ENCODE results near the gene GSTO2. TPM values are rescaled to one million over a fixed set of nuclear protein-coding genes. Genes with fewer than 3 reads are reported as not detected.

GSTO2 gene
- total and polyA plus RNA-seq, 10 of the 15 experiments (the other 5 are each of a cell fraction or from before 2014, with no cell fraction given), result 0.16 to 0.86 (median 0.46) TPM

- H3K36me3 ChIP-seq (ENCODE audit: control insufficient read depth in 2 of 2, insufficient read depth in 2 of 2, low read length in 1 of 2), result peaks cover 4 to 10% of the 10 kb centered on the region in 2 experiments; a peak in 3 of 4 replicates
- in situ Hi-C loops (cut with MboI), result no loop called here
- no peak overlapping the region; the same call in 1 of the 2 replicates for H3K27ac ChIP-seq (ENCODE audit: control insufficient read depth, insufficient read depth)
- H3K4me1 ChIP-seq (ENCODE audit: control insufficient read depth, insufficient read depth, low read length), result peaks cover 30% of the 10 kb centered on the region
- POLR2A ChIA-PET, result interaction anchor here (1.0 to 1.4 kb wide), 3 partner anchors 11 to 18 kb away, joined by 3 to 4 read pairs (median 3); no protein-coding TSS in a partner anchor
- SMC1A ChIA-PET (ENCODE audit: uncharacterized antibody, unreplicated experiment), result interaction anchor here (0.7 to 3.3 kb wide), 7 partner anchors 14 to 49 kb away, joined by 3 to 13 read pairs (median 5); partner anchors contain the start of gene ITPRIP
- H2AFZ ChIP-seq (ENCODE audit: control insufficient read depth, low read depth, low read length), result no peak overlapping the region
- H3K9ac ChIP-seq (ENCODE audit: control insufficient read depth, insufficient read depth, low read length), result no peak overlapping the region
- H3K27me3 ChIP-seq (replicated peaks in 1 of 2; ENCODE audit: control insufficient read depth in 2 of 2, insufficient read depth in 2 of 2, low read length in 1 of 2), result no peaks in the 10 kb centered on the region
- FAIRE-seq (no peak), DNase-seq (ENCODE audit: low read depth, low spot score) (no peak), ATAC-seq (peak; percentile 66)
- peak overlapping the region; percentile 12; the same call in 1 of the 2 replicates for H3K4me2 ChIP-seq (ENCODE audit: control insufficient read depth, insufficient read depth)
- whole genome bisulfite sequencing (ENCODE audit: insufficient coverage, insufficient replicate concordance, low lambda C conversion rate, missing lambda C conversion rate), result 36% methylated on average over 7 of the region's 7 CpGs
- no peaks in the 10 kb centered on the region for H3K9me3 ChIP-seq (replicated peaks; ENCODE audit: control insufficient read depth, insufficient read depth, low read length)
- H4K20me1 ChIP-seq (ENCODE audit: control insufficient read depth, insufficient read depth), result 0 out of 2 replicates have a peak, but pooled peaks cover 8% of the 10 kb centered on the region
- TF ChIP-seq NR2F1 (conservative IDR thresholded peaks at IDR 0.05) (no peak), EP300 (IDR thresholded peaks at IDR 0.05; ENCODE audit: borderline replicate concordance in 1 of 2, control insufficient read depth in 1 of 2, low read depth in 2 of 2, low read length in 2 of 2) (no peak), RCOR1 (conservative IDR thresholded peaks at IDR 0.05; ENCODE audit: low read depth, low read length) (no peak), STAT1 (conservative IDR thresholded peaks at IDR 0.05) (no peak), CEBPZ (IDR thresholded peaks at IDR 0.05; ENCODE audit: low read depth, low read length) (no peak), KDM1A (IDR thresholded peaks at IDR 0.05; ENCODE audit: borderline replicate concordance) (no peak), PAX5 (IDR thresholded peaks at IDR 0.05; ENCODE audit: borderline replicate concordance, low read depth, low read length) (no peak), IRF4 (IDR thresholded peaks at IDR 0.05; ENCODE audit: low read depth, low read length) (no peak)
- TF ChIP-seq, protein P1, sequence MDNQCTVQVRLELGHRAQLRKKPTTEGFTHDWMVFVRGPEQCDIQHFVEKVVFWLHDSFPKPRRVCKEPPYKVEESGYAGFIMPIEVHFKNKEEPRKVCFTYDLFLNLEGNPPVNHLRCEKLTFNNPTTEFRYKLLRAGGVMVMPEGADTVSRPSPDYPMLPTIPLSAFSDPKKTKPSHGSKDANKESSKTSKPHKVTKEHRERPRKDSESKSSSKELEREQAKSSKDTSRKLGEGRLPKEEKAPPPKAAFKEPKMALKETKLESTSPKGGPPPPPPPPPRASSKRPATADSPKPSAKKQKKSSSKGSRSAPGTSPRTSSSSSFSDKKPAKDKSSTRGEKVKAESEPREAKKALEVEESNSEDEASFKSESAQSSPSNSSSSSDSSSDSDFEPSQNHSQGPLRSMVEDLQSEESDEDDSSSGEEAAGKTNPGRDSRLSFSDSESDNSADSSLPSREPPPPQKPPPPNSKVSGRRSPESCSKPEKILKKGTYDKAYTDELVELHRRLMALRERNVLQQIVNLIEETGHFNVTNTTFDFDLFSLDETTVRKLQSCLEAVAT (IDR thresholded peaks at IDR 0.05), result no peak
- H3K4me3 ChIP-seq, result no peak overlapping the region; the same call in 1 of the 2 replicates
- BruUV-seq (replicated peaks), result no TSS peak
- peaks cover 22% of the 10 kb centered on the region for H3K79me2 ChIP-seq (ENCODE audit: control insufficient read depth, insufficient read depth, low read length)
- intact Hi-C loops (cut with micrococcal nuclease; ENCODE audit: unreplicated experiment), result no loop called here
- RAD21 ChIA-PET (ENCODE audit: unreplicated experiment), result interaction anchor here (0.8 to 1.2 kb wide), 3 partner anchors 16 to 29 kb away, joined by 3 to 5 read pairs (median 4); partner anchors contain the start of gene ITPRIP
- CTCF ChIA-PET, result interaction anchor here (1.0 to 3.2 kb wide), 6 partner anchors 16 to 47 kb away, joined by 3 to 23 read pairs (median 5); partner anchors contain the start of genes CFAP58 and ITPRIP
These were observed 53.4 kb downstream of the GSTO2 start for GRCh38 chr10:104322416-104322782.

Data from GM12878 (cell line).